IPS-NIHi7 (cell line): ENCODE results near the gene ZNF341.
"Not testable (repeated sequence)": the region's sequence is repeated elsewhere in the genome, so short reads cannot be mapped to it uniquely, and the experiment has no call there.

Experiments
- DNase-seq: peaks from one replicate; pipeline ENCODE4 v3.0.0; 2012; ENCODE audit warnings: mixed read lengths; ENCODE audit errors: extremely low spot score

Gene ZNF341

DNA sequence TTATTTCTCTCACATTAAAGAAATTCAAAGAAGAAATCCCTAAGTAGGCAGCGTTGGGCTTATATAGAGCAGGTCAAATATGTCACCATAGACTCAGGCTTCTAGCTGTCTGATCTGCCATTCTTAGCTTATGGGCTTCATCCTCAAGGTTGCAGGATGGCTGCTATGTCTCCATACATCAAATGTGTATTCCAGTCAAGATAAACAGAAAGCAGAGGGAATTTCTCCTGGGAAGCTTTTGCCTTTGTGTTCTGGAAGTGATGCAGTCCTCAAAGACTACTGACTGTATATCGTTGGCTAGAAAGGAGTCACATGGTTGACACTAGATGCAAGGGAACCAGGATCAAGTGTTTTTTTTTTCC lies 36.0 kb downstream of the ZNF341 start:
- DNase-seq, result no peak

DNA sequence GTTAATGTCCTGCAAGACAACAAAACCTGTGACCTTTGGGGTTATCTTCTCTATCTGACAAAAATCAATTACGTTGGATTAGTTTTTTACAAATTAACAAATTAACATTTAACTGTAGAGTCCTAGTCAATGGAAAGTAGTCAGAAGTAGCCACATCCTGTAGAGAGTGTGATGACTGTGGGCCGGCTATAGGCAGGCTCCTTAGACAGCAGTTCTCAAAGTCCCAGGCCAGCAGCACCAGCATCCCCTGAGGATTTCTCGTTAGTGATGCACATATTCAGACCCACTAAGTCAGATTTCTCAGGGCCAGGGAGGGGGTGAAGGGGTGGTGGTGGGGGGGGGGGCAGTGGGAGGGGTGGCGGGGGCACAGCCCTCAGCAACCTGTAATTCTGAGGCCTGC lies 37.2 kb downstream of the ZNF341 start:
- no peak for DNase-seq

DNA sequence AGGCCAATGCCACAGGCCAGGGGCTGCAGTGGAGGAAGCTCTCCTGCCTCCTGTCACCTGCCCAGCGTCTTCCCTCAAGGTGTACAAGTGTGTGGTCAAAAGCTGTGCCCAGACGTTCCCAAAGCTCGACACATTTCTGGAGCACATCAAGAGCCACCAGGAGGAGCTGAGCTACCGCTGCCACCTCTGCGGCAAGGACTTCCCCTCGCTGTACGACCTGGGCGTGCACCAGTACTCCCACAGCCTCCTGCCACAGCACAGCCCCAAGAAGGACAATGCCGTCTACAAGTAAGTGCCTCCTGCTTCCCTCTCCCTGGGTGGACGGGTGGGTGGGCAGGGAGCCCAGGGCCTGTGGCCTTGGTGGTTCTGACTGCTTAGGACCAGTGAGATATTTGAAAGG lies 38.2 kb downstream of the ZNF341 start:
- DNase-seq, result no peak

DNA sequence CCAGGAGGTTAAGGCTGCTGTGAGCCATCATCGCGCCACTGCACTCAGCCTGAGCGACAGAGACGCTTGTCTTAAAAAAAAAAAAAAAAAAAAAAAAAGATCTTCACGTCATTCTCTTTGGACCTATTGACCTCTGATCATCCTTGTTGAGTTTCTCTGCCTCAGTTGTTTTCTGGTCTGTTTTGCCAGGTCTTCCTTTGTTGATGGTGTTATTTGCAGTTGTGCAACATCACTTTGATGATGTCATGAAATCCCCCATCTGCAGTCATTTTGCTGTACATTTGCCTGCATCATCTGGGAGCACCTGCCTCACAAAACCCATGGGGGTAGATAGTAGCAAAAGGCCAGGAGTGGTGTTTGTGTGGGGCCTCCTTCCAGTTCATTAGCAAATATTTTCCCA lies 40.1 kb downstream of the ZNF341 start:
- no peak for DNase-seq

DNA sequence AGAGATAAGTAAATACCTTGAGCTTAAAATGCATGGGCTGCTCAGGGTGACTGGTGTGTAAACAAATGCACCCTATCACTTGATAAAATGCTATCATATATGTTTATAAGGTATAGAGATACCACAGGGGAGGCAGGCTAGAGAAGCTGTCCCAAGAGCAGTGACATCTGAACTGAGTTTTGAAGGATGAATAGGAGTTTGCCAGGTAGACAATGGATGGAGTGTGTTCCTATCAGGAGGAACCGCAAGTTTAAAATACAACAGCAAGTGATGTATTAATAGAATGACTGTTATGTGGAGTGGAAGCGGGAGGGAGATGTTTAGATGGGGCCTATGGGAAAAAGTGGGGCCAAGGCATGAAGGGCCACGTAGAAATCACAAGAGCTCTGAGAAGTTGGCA lies 40.6 kb downstream of the ZNF341 start:
- DNase-seq, result no peak

DNA sequence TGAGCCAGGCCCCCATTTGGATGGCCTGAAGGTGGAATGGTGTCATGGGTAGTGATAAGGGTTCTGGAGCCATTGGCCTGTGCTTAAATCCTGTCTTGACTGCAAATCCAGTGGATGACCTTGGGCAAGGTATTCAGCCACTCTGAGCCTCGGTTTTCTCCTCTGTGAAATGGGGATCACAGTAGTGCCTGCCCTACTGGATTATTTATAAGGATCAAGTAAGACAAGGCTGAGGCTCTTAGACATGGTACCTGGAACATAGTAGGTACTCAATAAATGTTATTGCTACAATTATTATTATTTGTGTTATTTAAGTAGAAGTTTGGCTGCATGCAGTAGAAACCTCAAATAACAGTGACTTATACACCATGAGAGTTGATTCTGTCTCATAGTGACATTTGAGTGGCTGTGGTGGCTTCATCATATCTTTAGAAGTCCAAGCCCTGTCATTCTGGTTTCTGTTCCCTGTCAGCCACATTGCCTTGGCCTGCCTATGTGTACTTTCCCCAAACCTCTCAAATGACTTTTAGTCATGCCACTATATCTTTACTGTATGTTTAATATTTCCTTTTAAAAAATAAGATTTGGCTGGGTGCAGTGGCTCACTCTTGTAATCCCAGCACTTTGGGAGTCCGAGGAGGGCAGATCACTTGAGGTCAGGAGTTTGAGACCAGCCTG lies 41.8 kb downstream of the ZNF341 start:
- no peak for DNase-seq

DNA sequence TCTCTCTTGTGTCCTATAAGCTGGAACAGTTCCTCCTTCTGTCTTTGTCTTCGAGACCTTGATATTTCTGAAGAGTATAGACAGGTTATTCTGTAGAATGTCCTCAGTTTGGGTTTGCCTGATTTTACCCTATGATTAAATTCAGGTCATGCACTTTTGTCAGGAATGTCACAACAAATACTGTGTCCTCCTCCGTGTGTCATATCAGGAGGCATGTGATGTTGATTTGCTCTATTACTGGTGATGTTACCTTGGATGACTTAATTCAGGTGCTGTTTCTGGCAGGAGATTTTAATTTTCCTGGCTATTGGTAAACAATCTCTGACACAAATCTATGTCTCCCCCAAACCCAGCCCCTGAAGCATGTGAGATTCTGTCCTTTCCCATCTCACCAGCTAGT lies 46.0 kb downstream of the ZNF341 start:
- DNase-seq, result no peak

DNA sequence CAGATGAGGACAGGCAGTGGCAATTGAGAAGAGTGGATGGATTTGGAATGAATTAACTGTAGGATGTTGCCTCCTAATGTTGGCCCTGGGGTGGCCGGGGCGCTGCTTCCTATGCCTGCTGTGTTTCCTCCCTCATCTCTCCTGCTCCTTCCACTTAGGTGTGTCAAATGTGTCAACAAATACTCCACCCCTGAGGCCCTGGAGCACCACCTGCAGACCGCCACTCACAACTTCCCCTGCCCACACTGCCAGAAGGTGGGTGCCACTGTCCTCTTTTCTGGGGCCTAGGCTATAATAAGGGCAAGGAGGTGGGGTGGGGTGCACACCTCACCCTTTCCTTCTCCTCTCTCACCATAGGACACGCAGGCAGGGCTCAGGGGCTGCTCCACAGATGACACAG lies 49.3 kb downstream of the ZNF341 start:
- DNase-seq, result no peak

DNA sequence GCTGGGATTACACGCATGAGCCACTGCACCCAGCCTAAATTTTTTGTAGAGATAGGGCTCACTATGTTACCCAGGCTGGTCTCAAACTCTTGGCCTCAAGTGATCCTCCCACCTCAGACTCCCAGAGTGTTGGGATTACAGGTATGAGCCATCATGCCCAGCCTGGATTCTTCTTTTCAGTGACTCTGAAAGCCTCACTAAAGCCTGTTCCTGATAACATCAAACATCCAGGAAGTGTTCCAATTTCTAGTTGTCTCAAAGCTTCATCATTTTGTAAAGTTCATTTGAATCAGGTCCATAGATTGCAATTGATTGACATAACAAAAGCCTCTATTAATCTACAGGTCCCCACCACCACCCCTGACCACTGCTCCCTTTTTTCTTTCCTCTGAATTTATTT lies 50.1 kb downstream of the ZNF341 start:
- DNase-seq, result no peak

DNA sequence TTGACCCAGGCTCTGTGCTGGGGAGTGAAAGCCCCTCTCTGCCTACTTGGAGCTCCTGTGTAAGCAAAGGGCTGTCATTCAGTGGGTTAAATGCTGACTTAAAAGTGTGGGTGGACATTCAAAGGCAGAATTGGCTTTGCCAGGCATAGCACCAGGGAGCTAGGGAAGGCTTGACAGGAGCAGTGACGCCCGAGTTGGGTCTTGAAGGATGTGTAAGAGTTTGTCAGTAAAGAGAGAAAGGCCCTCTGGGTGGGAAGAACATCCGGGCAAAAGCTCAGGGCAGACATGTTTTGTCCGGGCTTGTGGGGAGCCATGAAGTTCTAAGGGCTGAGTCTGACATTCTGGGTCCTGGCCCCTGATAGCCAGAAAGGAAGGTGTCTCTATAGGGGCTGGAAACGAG lies 51.5 kb downstream of the ZNF341 start:
- DNase-seq, result no peak

DNA sequence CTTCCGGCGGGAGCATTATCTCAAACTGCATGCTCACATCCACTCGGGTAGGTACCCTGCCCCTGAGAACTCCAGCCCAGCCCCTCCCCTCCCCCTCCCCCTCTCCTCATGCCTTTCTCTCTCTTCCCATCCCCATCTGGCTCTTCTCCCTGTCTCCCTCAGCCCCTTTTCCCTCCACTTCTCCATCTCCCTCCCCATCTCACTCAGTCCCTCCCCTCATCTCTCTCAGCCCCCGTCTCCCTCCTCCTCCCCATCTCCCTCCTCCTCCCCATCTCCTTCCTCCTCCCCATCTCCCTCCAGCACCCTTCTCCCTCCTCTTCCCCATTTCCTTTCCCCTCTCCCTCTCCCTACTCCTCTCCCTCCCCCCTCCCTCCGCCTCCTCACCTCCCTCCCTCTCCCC lies 52.0 kb downstream of the ZNF341 start:
- DNase-seq, result no peak

DNA sequence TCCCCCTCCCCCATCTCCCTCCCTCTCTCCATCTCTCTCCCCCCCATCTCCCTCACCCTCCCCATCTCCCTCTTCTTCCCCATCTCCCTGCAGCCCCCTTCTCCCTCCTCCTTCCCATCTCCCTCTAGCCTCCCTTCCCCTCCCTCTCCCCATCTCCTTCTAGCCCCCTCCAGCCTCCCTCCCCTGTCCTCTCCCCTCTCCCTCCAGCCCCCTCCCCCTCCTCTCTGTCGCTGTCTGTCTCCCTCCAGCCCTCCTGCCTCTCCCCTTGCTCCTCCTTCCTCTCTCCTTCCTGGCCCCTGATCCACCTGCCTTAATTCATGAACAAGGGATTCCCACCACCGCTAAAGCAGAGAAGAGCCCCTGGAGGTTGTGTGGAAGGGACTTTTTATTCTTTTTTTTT lies 52.4 kb downstream of the ZNF341 start:
- no peak for DNase-seq

DNA sequence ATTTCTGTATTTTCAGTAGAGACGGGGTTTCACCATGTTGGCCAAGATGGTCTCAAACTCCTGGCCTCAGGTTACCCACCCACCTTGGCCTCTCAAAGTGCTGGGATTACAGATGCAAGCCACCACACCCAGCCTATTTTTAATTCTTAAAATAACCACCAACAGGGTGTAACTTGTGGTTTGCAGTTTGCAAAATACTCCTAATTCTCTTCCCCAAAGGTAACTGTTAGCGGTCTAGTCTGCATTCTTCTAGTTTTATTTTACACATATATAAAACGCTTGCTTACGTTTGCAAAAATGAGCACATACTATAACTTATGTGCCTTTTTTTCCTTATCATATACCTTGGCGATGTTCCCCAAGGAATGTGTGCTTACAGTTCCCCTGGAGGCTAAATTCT lies 53.7 kb downstream of the ZNF341 start:
- no peak for DNase-seq

DNA sequence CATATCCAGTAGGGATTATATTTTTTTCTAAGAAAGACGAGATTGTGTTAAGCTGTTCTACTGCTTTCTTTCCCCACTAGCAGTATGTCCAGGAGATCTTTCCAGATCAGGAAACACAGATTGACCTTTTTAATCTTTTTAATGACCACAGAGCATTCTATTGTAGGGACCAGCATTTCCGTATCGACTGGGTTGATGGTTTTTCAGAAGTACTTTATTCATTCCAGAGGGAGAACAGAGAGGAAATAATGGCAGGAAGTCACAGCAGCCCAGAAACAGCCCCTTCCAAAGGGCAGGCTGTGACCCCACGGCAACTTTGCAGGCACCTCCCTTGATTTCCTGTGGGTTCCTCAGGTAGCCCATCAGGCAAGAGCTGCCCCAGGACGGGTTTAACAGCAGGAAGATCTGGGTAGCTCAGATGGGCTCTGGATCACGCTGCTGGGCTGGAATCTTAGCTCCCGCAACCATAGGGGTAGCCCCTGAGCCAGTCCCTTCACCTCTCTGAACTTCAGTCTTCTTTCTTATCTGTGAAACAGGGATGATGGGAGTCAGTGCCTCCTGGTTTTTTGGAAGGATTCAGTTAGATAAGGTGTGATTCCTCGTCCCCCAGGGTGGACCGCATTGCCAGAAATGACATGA lies 55.6 kb downstream of the ZNF341 start:
- no peak for DNase-seq

DNA sequence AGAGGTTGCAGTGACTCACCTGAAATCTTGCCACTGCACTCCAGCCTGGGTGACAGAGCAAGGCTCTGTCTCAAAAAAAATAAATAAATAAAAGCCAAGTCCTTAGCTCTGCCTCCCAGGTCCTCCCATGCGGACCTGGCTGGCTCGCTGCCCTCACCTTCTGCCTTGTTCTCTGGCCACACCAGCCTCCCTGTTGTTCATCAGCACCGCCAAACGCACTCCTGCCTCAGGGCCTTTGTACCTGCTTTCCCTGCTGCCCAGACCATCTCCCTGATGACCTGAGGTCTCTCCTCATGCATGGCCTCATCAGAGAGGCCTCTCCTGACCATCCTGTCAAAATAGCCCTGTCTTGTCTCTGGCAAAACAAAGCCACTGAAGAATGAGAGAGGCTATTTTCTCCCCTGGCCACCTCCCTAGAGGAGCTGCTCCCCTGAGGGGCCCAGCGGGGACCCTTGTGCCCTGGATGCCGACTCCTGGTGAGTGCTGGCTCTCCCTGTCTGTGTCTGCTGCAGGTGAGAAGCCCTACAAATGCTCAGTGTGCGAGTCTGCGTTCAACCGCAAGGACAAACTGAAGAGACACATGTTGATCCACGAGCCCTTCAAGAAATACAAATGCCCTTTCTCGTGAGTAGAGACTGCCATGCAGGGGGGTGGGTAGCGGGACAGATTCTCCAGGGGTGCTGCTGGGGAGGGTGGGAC lies 56.7 kb downstream of the ZNF341 start:
- DNase-seq, result no peak

DNA sequence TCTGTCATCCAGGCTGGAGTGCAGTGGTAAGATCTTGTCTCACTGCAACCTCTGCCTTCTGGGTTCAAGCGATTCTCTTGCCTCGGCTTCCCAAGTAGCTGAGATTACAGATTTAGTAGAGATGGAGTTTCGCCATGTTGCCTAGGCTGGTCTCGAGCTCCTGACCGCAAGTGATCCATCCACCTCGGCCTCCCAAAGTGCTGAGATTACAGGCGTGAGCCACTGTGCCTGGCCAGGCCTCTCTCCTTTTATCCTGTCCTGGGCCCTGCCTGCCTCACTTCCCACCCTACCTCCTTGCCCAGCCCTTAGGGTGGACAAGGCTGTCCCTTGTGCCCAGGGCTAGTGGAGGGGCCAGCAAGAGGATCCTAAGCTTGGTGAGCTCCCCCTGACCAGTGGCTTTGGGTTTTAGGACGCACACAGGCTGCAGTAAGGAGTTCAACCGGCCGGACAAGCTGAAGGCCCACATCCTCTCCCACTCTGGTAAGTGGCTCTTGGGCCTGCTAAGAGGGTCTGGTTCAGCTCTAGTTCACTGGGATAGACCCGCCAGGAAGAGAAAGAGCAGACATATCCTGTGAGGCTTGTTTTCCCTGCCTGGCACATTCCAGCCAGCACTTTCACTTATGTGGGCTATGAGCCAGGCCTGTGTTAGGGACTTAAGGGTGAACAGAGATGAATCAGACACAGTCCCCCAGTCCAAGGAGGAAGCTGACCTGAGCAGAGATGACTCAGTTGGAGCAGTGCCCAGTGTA lies 57.5 kb downstream of the ZNF341 start:
- DNase-seq, result no peak

DNA sequence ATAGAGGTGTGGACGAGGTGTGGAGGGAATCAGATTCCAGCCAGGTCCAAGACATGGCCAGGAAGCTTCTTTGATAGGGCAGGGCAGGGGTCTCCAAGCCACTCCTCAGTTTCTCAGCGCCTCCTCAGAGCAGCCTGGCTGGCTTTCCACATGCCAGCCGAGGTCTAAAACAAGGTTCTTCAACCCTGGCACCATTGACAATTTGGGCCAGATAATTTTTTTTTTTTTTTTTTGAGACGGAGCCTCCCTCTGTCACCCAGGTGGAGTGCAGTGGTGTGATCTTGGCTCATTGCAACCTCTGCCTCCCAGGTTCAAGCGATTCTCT lies 58.0 kb downstream of the ZNF341 start:
- DNase-seq, result no peak

DNA sequence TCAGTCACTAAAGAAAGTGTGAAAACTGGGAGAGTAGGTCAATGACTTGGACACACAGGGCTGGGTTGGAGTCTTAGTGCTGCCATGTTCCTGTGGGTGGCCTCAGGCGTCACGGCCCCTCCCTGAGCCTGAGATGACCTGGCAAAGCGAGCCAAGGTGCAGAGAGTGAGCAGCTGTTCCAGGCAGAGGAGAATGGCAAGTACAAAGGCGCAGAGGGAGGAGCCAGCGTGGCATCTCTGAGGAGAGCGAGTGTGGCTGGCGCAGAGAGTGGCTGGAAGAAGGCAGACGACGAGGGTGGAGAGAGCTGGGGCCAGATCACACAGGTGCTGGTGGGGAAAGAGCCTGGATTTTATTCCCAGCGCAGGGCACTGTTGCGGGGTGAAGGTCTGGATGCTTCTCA lies 58.8 kb downstream of the ZNF341 start:
- no peak for DNase-seq

DNA sequence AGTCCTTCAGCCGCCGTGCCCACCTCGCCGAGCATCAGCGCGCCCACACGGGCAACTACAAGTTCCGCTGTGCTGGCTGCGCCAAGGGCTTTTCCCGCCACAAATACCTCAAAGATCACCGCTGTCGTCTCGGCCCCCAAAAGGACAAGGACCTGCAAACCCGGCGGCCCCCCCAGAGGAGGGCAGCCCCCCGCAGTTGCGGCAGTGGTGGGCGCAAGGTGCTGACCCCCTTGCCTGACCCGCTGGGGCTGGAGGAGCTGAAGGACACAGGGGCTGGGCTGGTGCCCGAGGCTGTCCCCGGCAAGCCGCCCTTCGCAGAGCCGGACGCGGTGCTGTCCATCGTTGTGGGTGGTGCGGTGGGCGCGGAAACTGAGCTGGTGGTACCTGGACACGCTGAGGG lies 59.2 kb downstream of the ZNF341 start:
- no peak for DNase-seq

DNA sequence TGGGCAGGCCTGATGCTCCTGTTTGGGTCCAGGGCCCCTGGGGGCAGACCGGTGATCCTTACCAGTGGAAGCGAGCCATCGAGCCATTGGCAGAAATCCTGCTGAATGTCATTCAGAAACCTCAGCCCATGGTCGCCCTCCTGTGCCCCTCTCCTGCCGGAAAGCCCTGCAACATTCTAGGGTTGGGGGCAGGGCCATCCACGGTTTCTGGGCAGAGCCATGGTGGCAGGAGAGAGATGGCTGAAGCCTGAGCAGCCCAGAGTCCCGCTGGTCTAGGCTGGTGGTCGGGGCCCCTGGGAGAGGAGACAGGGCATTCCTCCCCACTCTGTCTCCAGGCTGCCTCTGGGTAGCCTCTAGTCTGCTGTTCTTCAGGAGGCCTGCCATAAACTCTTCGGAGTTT lies 59.7 kb downstream of the ZNF341 start:
- no peak for DNase-seq

DNA sequence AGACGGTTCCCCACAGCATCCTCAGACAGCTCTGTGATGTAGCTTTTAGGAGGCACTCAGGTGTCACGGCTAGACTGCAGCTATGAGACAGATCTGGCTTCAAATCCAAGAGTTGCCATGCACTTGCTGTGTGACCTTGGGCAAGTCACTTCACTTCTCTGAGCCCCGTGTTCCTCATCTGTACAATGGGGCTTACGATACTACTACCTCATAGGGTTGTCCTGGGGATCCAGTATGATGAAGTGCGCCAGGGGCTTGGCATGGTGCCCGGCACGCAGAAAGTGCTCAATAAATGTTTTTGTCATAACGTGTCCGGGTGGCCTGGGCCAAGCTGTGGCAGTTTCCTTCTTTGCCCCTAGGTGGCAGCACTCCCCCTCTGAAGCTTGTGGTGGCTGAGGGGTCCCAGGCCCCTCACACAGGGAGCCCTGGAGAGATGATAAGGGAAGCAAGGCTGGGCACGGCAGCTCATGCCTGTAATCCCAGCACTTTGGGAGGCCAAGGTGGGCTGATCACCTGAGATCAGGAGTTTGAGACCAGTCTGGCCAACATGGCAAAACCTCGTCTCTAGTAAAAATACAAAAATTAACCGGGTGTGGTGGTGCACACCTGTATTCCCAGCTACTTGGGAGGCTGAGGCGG lies 60.3 kb downstream of the ZNF341 start:
- peak; percentile 84 for DNase-seq

DNA sequence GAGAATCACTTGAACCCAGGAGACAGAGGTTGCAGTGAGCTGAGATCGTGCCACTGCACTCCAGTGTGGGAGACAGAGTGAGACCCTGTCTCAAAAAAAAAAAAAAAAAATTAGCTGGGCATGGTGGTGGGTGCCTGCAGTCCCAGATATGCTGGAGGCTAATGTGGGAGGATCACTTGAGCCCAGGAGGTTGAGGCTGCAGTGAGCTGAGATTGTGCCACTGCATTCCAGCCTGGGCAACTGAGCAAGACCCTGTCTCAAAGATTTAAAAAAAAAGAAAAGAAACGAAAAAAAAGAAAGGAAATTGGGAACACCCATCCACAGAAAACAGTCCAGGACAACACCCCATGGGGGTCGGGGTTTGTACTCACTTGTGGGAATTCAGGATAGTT lies 60.8 kb downstream of the ZNF341 start:
- DNase-seq, result not testable (repeated sequence)
